Hepatocyte (in vitro differentiated cells): ENCODE measurements around the gene TMEM256. TPM values are rescaled to one million over a fixed set of nuclear protein-coding genes. Genes with fewer than 3 reads are reported as not detected.

Experiments
- DNase-seq: peaks from one replicate; pipeline ENCODE4 v3.0.0-alpha.2; 2016; ENCODE audit warnings: low spot score
- H2AFZ ChIP-seq: fragments of 200-600 bp; sonication (generic); 2 replicates; pipeline ENCODE4 v1.6.0; 2016; ENCODE audit warnings: antibody characterized with exemption, mild to moderate bottlenecking
- H3K27ac ChIP-seq: fragments of 200-600 bp; sonication (generic); 2 replicates; pipeline ENCODE4 v1.5.1; 2016; ENCODE audit warnings: mild to moderate bottlenecking
- H3K27me3 ChIP-seq: fragments of 200-600 bp; sonication (generic); 2 replicates; pipeline ENCODE4 v1.6.1; 2016
- H3K36me3 ChIP-seq: fragments of 200-600 bp; sonication (generic); replicated peaks from 2 replicates; pipeline ENCODE4 v1.5.1; 2016; ENCODE audit warnings: low read depth; ENCODE audit not compliant: insufficient read depth
- H3K4me1 ChIP-seq: fragments of 200-600 bp; sonication (generic); 2 replicates; pipeline ENCODE4 v1.5.1; 2016; ENCODE audit warnings: mild to moderate bottlenecking, moderate library complexity; ENCODE audit not compliant: insufficient read depth
- H3K4me2 ChIP-seq: fragments of 200-600 bp; sonication (generic); 2 replicates; pipeline ENCODE4 v1.6.0; 2016
- H3K4me3 ChIP-seq: fragments of 200-600 bp; sonication (generic); 2 replicates; pipeline ENCODE4 v1.5.1; 2016; ENCODE audit warnings: mild to moderate bottlenecking
- H3K79me2 ChIP-seq: fragments of 200-600 bp; sonication (generic); 2 replicates; pipeline ENCODE4 v1.6.0; 2017; ENCODE audit warnings: mild to moderate bottlenecking
- H3K9me2 ChIP-seq: fragments of 200-600 bp; sonication (generic); replicated peaks from 2 replicates; pipeline ENCODE4 v1.6.0; 2017; ENCODE audit warnings: mild to moderate bottlenecking; ENCODE audit not compliant: insufficient read depth
- H3K9me3 ChIP-seq: fragments of 200-600 bp; sonication (generic); 2 replicates; pipeline ENCODE4 v1.5.1; 2016; ENCODE audit warnings: low read depth, mild to moderate bottlenecking
- H4K20me1 ChIP-seq: fragments of 200-600 bp; sonication (generic); 2 replicates; pipeline ENCODE4 v1.6.0; 2016; ENCODE audit warnings: mild to moderate bottlenecking; ENCODE audit not compliant: insufficient read depth, poor library complexity, severe bottlenecking
- EZH2 ChIP-seq: fragments of 200-600 bp; sonication (generic); IDR thresholded peaks from 2 replicates; pipeline ENCODE4 v1.6.1; 2016; ENCODE audit warnings: antibody characterized with exemption, mild to moderate bottlenecking, borderline replicate concordance
- EZH2phosphoT487 ChIP-seq: fragments of 200-600 bp; sonication (generic); IDR thresholded peaks from one replicate; pipeline ENCODE4 v1.6.1; 2018; ENCODE audit warnings: antibody characterized with exemption, mild to moderate bottlenecking, low read depth, moderate library complexity; ENCODE audit not compliant: unreplicated experiment, severe bottlenecking
- whole genome bisulfite sequencing: methylation state at CpG from one replicate; pipeline ENCODE4 v1.1.6; 2016; ENCODE audit warnings: low lambda C conversion rate; ENCODE audit errors: missing lambda C conversion rate; 5-methylcytosine and 5-hydroxymethylcytosine counted together
- polyA plus RNA-seq: library from polyadenylated mRNA; unstranded; fragments of >200 nt; fragmentation: Nextera tagmentation; extraction: Ambion mirVana; gene quantifications from 2 replicates; pipeline ENCODE4 v1.2.1, GENCODE V29; 2016
- total RNA-seq: library from RNA; depleted of rRNA; stranded (reverse); fragments of >200 nt; gene quantifications from 2 replicates; pipeline ENCODE4 v1.2.3, GENCODE V29; 2014
- TF ChIP-seq, protein P1 (sequence below): fragments of 200-600 bp; sonication (generic); IDR thresholded peaks from 2 replicates; pipeline ENCODE4 v1.5.1; 2016; ENCODE audit warnings: antibody characterized with exemption, mild to moderate bottlenecking; ENCODE audit not compliant: poor library complexity

TMEM256 gene
- total and polyA plus RNA-seq, 2 experiments from 2014 or later, result 105 to 118 TPM

DNA sequence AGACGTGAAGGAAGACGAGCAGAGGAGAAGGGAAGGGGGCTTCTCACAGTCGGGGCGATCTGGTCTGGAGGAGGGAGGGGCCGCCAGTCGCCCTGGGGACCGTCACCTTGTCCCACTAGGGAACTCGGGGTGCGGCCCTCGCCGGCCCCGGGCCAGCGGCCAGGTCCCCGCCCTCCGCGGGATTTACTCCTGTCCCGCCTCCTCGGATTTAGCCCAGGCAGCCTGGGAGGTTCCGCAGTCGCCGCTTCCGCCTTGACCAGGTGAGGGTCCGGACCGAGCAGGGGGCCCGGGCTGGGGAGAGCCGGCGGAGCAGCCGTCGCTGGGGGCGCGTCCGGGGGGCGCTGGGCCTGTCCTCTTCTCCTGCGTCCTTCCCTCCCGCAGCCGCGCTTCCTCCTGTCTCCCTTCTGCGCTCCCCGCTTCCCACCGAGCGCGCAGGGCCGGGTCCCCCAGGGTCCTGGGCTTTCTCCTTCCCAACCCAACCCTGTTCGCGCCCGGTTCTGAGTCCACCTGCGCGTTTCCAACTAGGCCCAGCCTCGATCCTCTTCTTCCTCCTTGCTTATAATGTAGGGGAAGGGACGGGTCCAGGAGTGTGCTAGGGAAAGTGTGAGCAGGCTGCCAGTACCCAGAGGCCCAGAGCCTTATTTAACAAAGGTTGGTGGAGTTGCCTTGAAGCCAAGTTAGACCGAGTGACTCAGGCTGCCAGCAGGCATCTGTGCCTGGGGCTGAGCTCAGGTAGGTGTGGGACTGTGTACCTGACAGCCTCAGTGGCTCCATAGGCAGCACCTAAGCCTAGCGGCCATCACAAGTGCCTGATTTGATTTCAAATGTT lies 22.8 kb downstream of the TMEM256 start, which contains the start of gene TNK1:
TNK1 (plus strand) TSS at position 235 of the 829 bp plus-strand sequence. CDS start 1,838 bp downstream, outside the sequence.
- WGBS, result 5% methylated on average over 31 of the region's 52 CpGs
- Histone ChIP-seq H3K9me3 (no peaks in the 10 kb centered on the region), H3K36me3 (no peaks in the 10 kb centered on the region), H3K27me3 (no peaks in the 10 kb centered on the region), H3K4me2 (peak within 1 kb of the TSS; percentile 99), H3K4me3 (peak within 1 kb of the TSS; percentile 51), H3K79me2 (peaks cover 9% of the 10 kb centered on the region), H3K4me1 (peaks cover 11% of the 10 kb centered on the region), H3K27ac (peak within 1 kb of the TSS; percentile 57), H2AFZ (peak within 1 kb of the TSS; percentile 85), H4K20me1 (no peaks in the 10 kb centered on the region), H3K9me2 (no peaks in the 10 kb centered on the region)
- TF ChIP-seq EZH2phosphoT487, result no peak
- TF ChIP-seq EZH2, result no peak
- TF ChIP-seq, protein P1, sequence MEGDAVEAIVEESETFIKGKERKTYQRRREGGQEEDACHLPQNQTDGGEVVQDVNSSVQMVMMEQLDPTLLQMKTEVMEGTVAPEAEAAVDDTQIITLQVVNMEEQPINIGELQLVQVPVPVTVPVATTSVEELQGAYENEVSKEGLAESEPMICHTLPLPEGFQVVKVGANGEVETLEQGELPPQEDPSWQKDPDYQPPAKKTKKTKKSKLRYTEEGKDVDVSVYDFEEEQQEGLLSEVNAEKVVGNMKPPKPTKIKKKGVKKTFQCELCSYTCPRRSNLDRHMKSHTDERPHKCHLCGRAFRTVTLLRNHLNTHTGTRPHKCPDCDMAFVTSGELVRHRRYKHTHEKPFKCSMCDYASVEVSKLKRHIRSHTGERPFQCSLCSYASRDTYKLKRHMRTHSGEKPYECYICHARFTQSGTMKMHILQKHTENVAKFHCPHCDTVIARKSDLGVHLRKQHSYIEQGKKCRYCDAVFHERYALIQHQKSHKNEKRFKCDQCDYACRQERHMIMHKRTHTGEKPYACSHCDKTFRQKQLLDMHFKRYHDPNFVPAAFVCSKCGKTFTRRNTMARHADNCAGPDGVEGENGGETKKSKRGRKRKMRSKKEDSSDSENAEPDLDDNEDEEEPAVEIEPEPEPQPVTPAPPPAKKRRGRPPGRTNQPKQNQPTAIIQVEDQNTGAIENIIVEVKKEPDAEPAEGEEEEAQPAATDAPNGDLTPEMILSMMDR, result no peak
- peak; percentile 74 for DNase-seq

DNA sequence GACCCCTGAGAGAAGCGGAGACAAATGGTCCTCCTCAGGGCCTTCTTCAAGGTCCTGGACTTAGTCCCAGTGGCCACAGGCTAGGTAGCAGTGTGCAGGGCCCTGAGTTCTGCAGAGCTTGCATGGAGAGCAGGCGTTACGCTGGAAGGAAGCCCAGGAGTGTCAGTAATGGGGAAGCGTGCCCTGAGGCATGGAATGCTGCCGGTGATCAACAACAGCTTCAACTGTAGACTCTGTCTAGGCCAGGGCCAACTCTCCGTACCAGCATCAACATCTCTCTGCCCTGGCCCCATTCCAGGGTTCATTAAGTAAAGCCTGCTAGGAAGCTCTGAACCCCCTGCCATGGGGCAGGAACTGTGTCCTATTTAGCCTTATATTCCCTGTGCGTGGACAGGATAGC lies 23.6 kb downstream of the TMEM256 start:
- H3K4me2 ChIP-seq, result peak overlapping the region; percentile 99
- no peaks in the 10 kb centered on the region for H3K9me3 ChIP-seq
- peak; percentile 60 for DNase-seq
- H3K4me3 ChIP-seq, result peak overlapping the region; percentile 51
- H3K4me1 ChIP-seq, result peaks cover 11% of the 10 kb centered on the region
- peak overlapping the region; percentile 57 for H3K27ac ChIP-seq
- H4K20me1 ChIP-seq, result no peaks in the 10 kb centered on the region
- peak overlapping the region; percentile 85 for H2AFZ ChIP-seq
- TF ChIP-seq, protein P1, result no peak
- no peak for TF ChIP-seq EZH2
- TF ChIP-seq EZH2phosphoT487, result no peak
- H3K27me3 ChIP-seq, result no peaks in the 10 kb centered on the region
- H3K36me3 ChIP-seq, result no peaks in the 10 kb centered on the region
- 44% methylated on average over 7 of the region's 7 CpGs for WGBS
- no peaks in the 10 kb centered on the region for H3K9me2 ChIP-seq
- H3K79me2 ChIP-seq, result peaks cover 9% of the 10 kb centered on the region

- WGBS, result 96% methylated on average over 3 of the region's 3 CpGs
Observed at GRCh38 chr17:7379134-7379533, 24.8 kb downstream of the TMEM256 start.

More at GRCh38 chr17:7379134-7379533, 24.8 kb downstream of the TMEM256 start:
- H3K4me2 ChIP-seq, result no peak overlapping the region
- no peaks in the 10 kb centered on the region for H3K27me3 ChIP-seq
- TF ChIP-seq EZH2 (no peak), EZH2phosphoT487 (no peak)
- TF ChIP-seq, protein P1, result no peak
- H3K27ac ChIP-seq, result no peak overlapping the region
- H3K4me1 ChIP-seq, result peaks cover 11% of the 10 kb centered on the region
- H3K4me3 ChIP-seq, result no peak overlapping the region
- H3K9me2 ChIP-seq, result no peaks in the 10 kb centered on the region
- no peak for DNase-seq
- no peaks in the 10 kb centered on the region for H4K20me1 ChIP-seq
- no peaks in the 10 kb centered on the region for H3K9me3 ChIP-seq
- H2AFZ ChIP-seq, result no peak overlapping the region
- no peaks in the 10 kb centered on the region for H3K36me3 ChIP-seq
- H3K79me2 ChIP-seq, result peaks cover 9% of the 10 kb centered on the region
